Heart left ventricle (tissue), 16 donors: ENCODE data around the gene ISLR. TPM values are rescaled to one million over a fixed set of nuclear protein-coding genes. Genes with fewer than 3 reads are reported as not detected.
"Not testable (repeated sequence)": the region's sequence is repeated elsewhere in the genome, so short reads cannot be mapped to it uniquely, and the experiment has no call there.

ENCODE experiments used
- ATAC-seq, 4 donors: fragments of 200-7000 bp; cut with Tn5 transposase; one replicate each; pipeline ENCODE4 v1.9.1; 2020 to 2022; ENCODE audit warnings: moderate library complexity in 4 of 4, mild to moderate bottlenecking in 3 of 4, moderate number of reproducible peaks in 1 of 4
- DNase-seq, 5 donors: peaks; one replicate each; pipeline ENCODE4 v3.0.0-alpha.2; 2020
- H3K27ac ChIP-seq, 12 donors: fragments of 200-600 bp; sonication (generic) in 4 of 12; one replicate each; pipeline versions ENCODE4 v1.5.0 to v1.8.0; 2016 to 2022; ENCODE audit warnings: mild to moderate bottlenecking in 2 of 12
- H3K27me3 ChIP-seq, 9 donors: fragments of 200-600 bp; sonication (generic) in 2 of 9; one replicate each; pipeline versions ENCODE4 v1.5.1 to v1.8.0; 2016 to 2022; ENCODE audit warnings: mild to moderate bottlenecking in 3 of 9
- H3K36me3 ChIP-seq, 9 donors: fragments of 200-600 bp; sonication (generic) in 2 of 9; one replicate each; pipeline versions ENCODE4 v1.5.0 to v1.8.0; 2018 to 2022; ENCODE audit warnings: mild to moderate bottlenecking in 2 of 9
- H3K4me1 ChIP-seq, 12 donors: fragments of 200-600 bp; sonication (generic) in 4 of 12; one replicate each; pipeline versions ENCODE4 v1.5.0 to v1.8.0; 2016 to 2022; ENCODE audit warnings: mild to moderate bottlenecking in 3 of 12
- H3K4me3 ChIP-seq, 12 donors: fragments of 200-600 bp; sonication (generic) in 4 of 12; one replicate each; pipeline versions ENCODE4 v1.5.0 to v1.8.0; 2017 to 2022; ENCODE audit warnings: mild to moderate bottlenecking in 9 of 12, moderate library complexity in 4 of 12
- H3K9me3 ChIP-seq, 12 donors: fragments of 200-600 bp; sonication (generic) in 4 of 12; one replicate each; pipeline versions ENCODE4 v1.5.0 to v1.8.0; 2016 to 2022; ENCODE audit warnings: mild to moderate bottlenecking in 1 of 12
- CTCF ChIP-seq, 12 donors: fragments of 200-600 bp; sonication (generic) in 4 of 12; IDR thresholded peaks; one replicate each; pipeline versions ENCODE4 v1.5.0 to v1.8.0; 2018 to 2022; ENCODE audit warnings: antibody characterized with exemption in 12 of 12, mild to moderate bottlenecking in 5 of 12
- POLR2A ChIP-seq, 2 donors: fragments of 450-650 bp; IDR thresholded peaks; one replicate each; pipeline ENCODE4 v1.6.1; 2017; ENCODE audit warnings: antibody characterized with exemption in 2 of 2, mild to moderate bottlenecking in 2 of 2, moderate library complexity in 2 of 2
- WGBS, 4 donors: extraction: QIAGEN DNeasy Blood & Tissue Kit in 2 of 4; methylation state at CpG; one replicate each; pipeline versions ENCODE4 v1.1.5 to v1.1.7; 2013 to 2018; 5-methylcytosine and 5-hydroxymethylcytosine counted together
- intact Hi-C, 10 donors: fragments of 100-400 bp; cut with DNase I; formaldehyde crosslinking; loops; one replicate each; pipeline versions ENCODE4 v1.11.1 to v1.14.2; 2022
- polyA plus RNA-seq, 2 donors: library from polyadenylated mRNA; stranded (reverse); fragments of 200-250 nt; gene quantifications; one replicate each; pipeline ENCODE4 v1.2.3, GENCODE V29; 2013
- total RNA-seq, 9 donors: library from RNA; depleted of rRNA in 2 of 9; stranded (reverse); fragments of >200 nt in 2 of 9; fragmentation: NEBNext Ultra II Directional in 3 of 9; extraction: Animal tissue kit (Norgen Biotek cat#: 25700) in 3 of 9; gene quantifications; one replicate each; pipeline versions ENCODE4 v1.1.0 to v1.2.4, GENCODE V29; 2016 to 2023
- donor health status: ischemic (EF 13 %, LVEDD 7.1; RV severe dilation, severe dysfunction).
- donor health status: healthy with polysubstance abuse.
- donor health status: DM: no; HTN: yes; CAD: no.
- donor health status: DM: no; HTN: no; CAD: no.
- donor health status: ischemic (EF 25% LVEDD 6.9; RV normal size, moderate dysfunction).
- donor health status: ischemic (EF 25% LVEDD 5.7; RV mildly dilated, moderate dysfunction).
- donor health status: healthy.
- donor health status: DM: yes; HTN: yes; CAD: no.
- donor health status: ischemic (EF 35%, LVEDD 5.7; RV mildly dilated, moderate dysfunction).
- donor health status: nonischemic (EF 11% LVEDD 7.7; RV severe dilation, severe dysfunction).
- donor health status: DM: yes; HTN: yes; CAD: no.
- donor health status: PGD.
- donor health status: ischemic (EF 29% LVEDD 5.4; RV normal size, mild dysfunction).
- donor health status: nonischemic (EF 23%, LVEDD 6.1; RV moderate dilation, normal function).

Gene ISLR
- total and polyA plus RNA-seq, 11 donors = 5.1 to 32.3 (median 16.6) TPM

GRCh38 chr15:74159773-74160172, 13.7 kb upstream of the ISLR start:
- DNase-seq (no peak), ATAC-seq (no peak)
- Histone ChIP-seq H3K4me1 (peaks cover 3 to 47% (median 31%) of the 10 kb centered on the region in 12 donors), H3K9me3 (no peaks in the 10 kb centered on the region), H3K27me3 (peaks cover 0 to 4% (median 0%) of the 10 kb centered on the region in 9 donors), H3K27ac (peak overlapping the region in 3 of 12 donors; percentile 25 to 35 (median 27)), H3K36me3 (no peaks in the 10 kb centered on the region), H3K4me3 (no peak overlapping the region)
- TF ChIP-seq POLR2A (IDR thresholded peaks at IDR 0.05) = no peak
- no peak for TF ChIP-seq CTCF (IDR thresholded peaks at IDR 0.05)
- intact Hi-C loops = loop anchor here in 1 of 10 donors (5.0 kb wide), 1 partner anchor 83 kb away; no protein-coding TSS in a partner anchor
- whole genome bisulfite sequencing, 4 donors = 44 to 75% (median 60%) methylated on average over 1 of the region's 1 CpG

GRCh38 chr15:74160390-74160789, 13.1 kb upstream of the ISLR start:
- intact Hi-C loops, H3K36me3 ChIP-seq, H3K27me3 ChIP-seq, H3K4me3 ChIP-seq, DNase-seq, H3K27ac ChIP-seq, H3K9me3 ChIP-seq, ATAC-seq: not testable (repeated sequence)
- peaks cover 3 to 47% (median 31%) of the 10 kb centered on the region in 12 donors for H3K4me1 ChIP-seq
- 90 to 93% (median 92%) methylated on average over 3 of the region's 3 CpGs for WGBS, 4 donors

- H3K9me3 ChIP-seq, H3K36me3 ChIP-seq, H3K27ac ChIP-seq, intact Hi-C loops, H3K4me3 ChIP-seq, DNase-seq, H3K27me3 ChIP-seq, ATAC-seq: not testable (repeated sequence)
- H3K4me1 ChIP-seq = peaks cover 0 to 31% (median 17%) of the 10 kb centered on the region in 12 donors
- WGBS, 4 donors = 91 to 95% (median 94%) methylated on average over 3 of the region's 3 CpGs
Observed at GRCh38 chr15:74162195-74162536, 11.3 kb upstream of the ISLR start.

- H3K4me3 ChIP-seq = no peak overlapping the region
- no peaks in the 10 kb centered on the region for H3K27me3 ChIP-seq
- H3K27ac ChIP-seq = no peak overlapping the region
- no peak for TF ChIP-seq CTCF (IDR thresholded peaks at IDR 0.05)
- no peak for TF ChIP-seq POLR2A (IDR thresholded peaks at IDR 0.05)
- DNase-seq (no peak), ATAC-seq (no peak)
- no peaks in the 10 kb centered on the region for H3K36me3 ChIP-seq
- 97 to 100% (median 98%) methylated on average over 1 of the region's 1 CpG for WGBS, 4 donors
- peaks cover 0 to 25% (median 14%) of the 10 kb centered on the region in 12 donors for H3K4me1 ChIP-seq
- intact Hi-C loops = no loop called here
- no peaks in the 10 kb centered on the region for H3K9me3 ChIP-seq
Observed at GRCh38 chr15:74165461-74165860, 8.0 kb upstream of the ISLR start.

GRCh38 chr15:74167891-74168331, 5.6 kb upstream of the ISLR start:
- H3K27me3 ChIP-seq = no peaks in the 10 kb centered on the region
- no peaks in the 10 kb centered on the region for H3K36me3 ChIP-seq
- H3K27ac ChIP-seq = peak overlapping the region in 1 of 12 donors; percentile 50
- WGBS, 4 donors = 79 to 95% (median 83%) methylated on average over 4 of the region's 4 CpGs
- H3K4me3 ChIP-seq = no peak overlapping the region
- peaks cover 0 to 43% (median 24%) of the 10 kb centered on the region in 12 donors for H3K4me1 ChIP-seq
- intact Hi-C loops = no loop called here
- DNase-seq (no peak), ATAC-seq (no peak)
- TF ChIP-seq CTCF (IDR thresholded peaks at IDR 0.05) (no peak), POLR2A (IDR thresholded peaks at IDR 0.05) (no peak)
- no peaks in the 10 kb centered on the region for H3K9me3 ChIP-seq
